Stimulated activated CD4-positive, alpha-beta T cell treated with anti-CD3 and anti-CD28 coated beads, Interleukin-2, amount 100 ng/mL, for 24 hours (primary cell): ENCODE data around the gene AUTS2.

Experiments
- DNase-seq, 2 donors: peaks; one replicate each; pipeline ENCODE4 v3.0.0-alpha.2; 2020

Gene AUTS2

GRCh38 chr7:69912141-69912540 is 313.9 kb downstream of the AUTS2 start:
- no peak for DNase-seq

- no peak for DNase-seq
Observed at GRCh38 chr7:69912846-69913245, 314.6 kb downstream of the AUTS2 start.

GRCh38 chr7:69919426-69920111 is 321.3 kb downstream of the AUTS2 start:
- DNase-seq = no peak

- no peak for DNase-seq
Observed at GRCh38 chr7:69920797-69921196, 322.5 kb downstream of the AUTS2 start.

GRCh38 chr7:69922026-69922803 is 323.9 kb downstream of the AUTS2 start:
- DNase-seq = no peak

- DNase-seq = no peak
Observed at GRCh38 chr7:69927461-69927860, 329.2 kb downstream of the AUTS2 start.

GRCh38 chr7:69928621-69929020 is 330.3 kb downstream of the AUTS2 start:
- DNase-seq = no peak

- DNase-seq = no peak
Observed at GRCh38 chr7:69929622-69930021, 331.3 kb downstream of the AUTS2 start.

GRCh38 chr7:69932034-69932628 is 333.9 kb downstream of the AUTS2 start:
- DNase-seq = no peak

- no peak for DNase-seq
Observed at GRCh38 chr7:69934144-69934903, 336.0 kb downstream of the AUTS2 start.

- DNase-seq = no peak
Observed at GRCh38 chr7:69935107-69935506, 336.8 kb downstream of the AUTS2 start.

GRCh38 chr7:69937097-69937496 is 338.8 kb downstream of the AUTS2 start:
- DNase-seq = no peak

- no peak for DNase-seq
Observed at GRCh38 chr7:69939317-69939716, 341.0 kb downstream of the AUTS2 start.

- DNase-seq = no peak
Observed at GRCh38 chr7:69941077-69941651, 342.9 kb downstream of the AUTS2 start.

GRCh38 chr7:69942573-69942972 is 344.3 kb downstream of the AUTS2 start:
- no peak for DNase-seq

GRCh38 chr7:69946901-69947300 is 348.6 kb downstream of the AUTS2 start:
- no peak for DNase-seq

- no peak for DNase-seq
Observed at GRCh38 chr7:69947998-69948397, 349.7 kb downstream of the AUTS2 start.

- no peak for DNase-seq
Observed at GRCh38 chr7:69949122-69949521, 350.8 kb downstream of the AUTS2 start.

GRCh38 chr7:69951458-69951857 is 353.2 kb downstream of the AUTS2 start:
- no peak for DNase-seq

GRCh38 chr7:69953136-69954067 is 355.1 kb downstream of the AUTS2 start:
- no peak for DNase-seq

- no peak for DNase-seq
Observed at GRCh38 chr7:69956541-69956940, 358.3 kb downstream of the AUTS2 start.

GRCh38 chr7:69957661-69958060 is 359.4 kb downstream of the AUTS2 start:
- no peak for DNase-seq
